GM19455 (cell line): ENCODE results near the gene CSNK2A2.

ENCODE experiments used
- ATAC-seq: cut with Tn5 transposase; IDR thresholded peaks from one replicate; pipeline ENCODE4 v1.9.1; 2021; ENCODE audit not compliant: unreplicated experiment

Gene CSNK2A2

GRCh38 chr16:58114827-58115825 is 82.8 kb downstream of the CSNK2A2 start:
- ATAC-seq: no peak

DNA sequence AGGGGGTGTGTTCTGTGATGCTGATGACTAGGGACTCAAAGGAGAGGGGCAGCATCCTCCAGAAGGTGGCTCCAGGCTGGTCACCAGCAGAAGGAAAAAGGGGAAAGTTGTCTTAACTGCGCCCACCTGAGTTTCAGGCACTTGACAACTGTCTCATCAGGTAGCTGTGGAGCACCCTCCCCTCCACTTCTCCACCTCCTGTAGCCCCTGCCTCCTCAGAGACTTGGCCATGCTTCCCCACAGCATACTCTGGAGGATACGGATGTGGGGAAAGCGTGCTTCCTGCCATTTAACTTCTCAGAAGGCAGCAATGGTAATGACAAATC is 86.6 kb downstream of the CSNK2A2 start:
- ATAC-seq: no peak

GRCh38 chr16:58110571-58111301 is 87.2 kb downstream of the CSNK2A2 start:
- ATAC-seq: no peak

- no peak for ATAC-seq
These were observed 88.0 kb downstream of the CSNK2A2 start for GRCh38 chr16:58109881-58110280.

DNA sequence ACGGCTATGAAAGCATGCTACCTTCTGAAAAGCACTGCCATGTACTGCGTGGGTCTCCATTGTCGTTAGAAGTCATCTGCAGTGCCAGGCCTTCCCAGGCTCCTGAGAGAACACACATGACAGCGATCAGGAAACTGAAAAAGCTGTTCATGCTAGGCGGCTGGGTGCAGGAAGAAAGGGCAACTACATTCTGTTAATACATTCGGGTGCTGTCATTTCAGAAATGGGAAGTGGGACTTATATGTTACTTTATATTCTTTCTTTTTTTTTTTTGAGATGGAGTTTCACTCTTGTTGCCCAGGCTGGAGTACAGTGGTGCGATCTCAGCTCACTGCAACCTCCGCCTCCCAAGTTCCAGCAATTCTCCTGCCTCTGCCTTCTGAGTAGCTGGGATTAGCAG is 88.6 kb downstream of the CSNK2A2 start:
- ATAC-seq: no peak
